WTC11 (cell line): Measurements from ENCODE around the gene CIBAR2.
"Not testable (repeated sequence)": the region's sequence is repeated elsewhere in the genome, so short reads cannot be mapped to it uniquely, and the experiment has no call there.

ENCODE experiments used
- ATF1 ChIP-seq: sonication (generic); formaldehyde crosslinking; IDR thresholded peaks from 2 replicates; pipeline ENCODE4 v1.8.1; 2023; ENCODE audit warnings: mild to moderate bottlenecking, moderate library complexity, missing genetic modification reagents
- ETV6 ChIP-seq: sonication (generic); formaldehyde crosslinking; IDR thresholded peaks from 2 replicates; pipeline ENCODE4 v1.8.1; 2022; ENCODE audit warnings: mild to moderate bottlenecking, missing genetic modification reagents
- FOXP1 ChIP-seq: sonication (generic); formaldehyde crosslinking; IDR thresholded peaks from 2 replicates; pipeline ENCODE4 v1.8.0; 2022; ENCODE audit warnings: missing genetic modification reagents, mild to moderate bottlenecking, moderate library complexity, borderline replicate concordance
- GABPB1 ChIP-seq: sonication (generic); formaldehyde crosslinking; IDR thresholded peaks from 2 replicates; pipeline ENCODE4 v1.8.1; 2023; ENCODE audit warnings: mild to moderate bottlenecking, missing genetic modification reagents
- JUN ChIP-seq: sonication (generic); formaldehyde crosslinking; IDR thresholded peaks from 2 replicates; pipeline ENCODE4 v1.8.0; 2023; ENCODE audit warnings: mild to moderate bottlenecking, missing genetic modification reagents
- NR3C1 ChIP-seq: sonication (generic); formaldehyde crosslinking; conservative IDR thresholded peaks from 2 replicates; pipeline ENCODE4 v1.8.1; 2023; ENCODE audit warnings: low read depth, mild to moderate bottlenecking, missing genetic modification reagents
- TEAD4 ChIP-seq: sonication (generic); formaldehyde crosslinking; IDR thresholded peaks from 2 replicates; pipeline ENCODE4 v1.8.0; 2022; ENCODE audit warnings: mild to moderate bottlenecking, missing genetic modification reagents
- TP53 ChIP-seq: sonication (generic); formaldehyde crosslinking; IDR thresholded peaks from 2 replicates; pipeline ENCODE4 v1.8.1; 2023; ENCODE audit warnings: mild to moderate bottlenecking, missing genetic modification reagents
- USF2 ChIP-seq: sonication (generic); formaldehyde crosslinking; IDR thresholded peaks from 2 replicates; pipeline ENCODE4 v1.8.1; 2023; ENCODE audit warnings: mild to moderate bottlenecking, missing genetic modification reagents, moderate library complexity
- ZNF423 ChIP-seq: fragments of 250-450 bp; sonication (Bioruptor Pico); IDR thresholded peaks from 2 replicates; pipeline ENCODE4 v2.1.2; 2022; ENCODE audit warnings: mild to moderate bottlenecking, moderate library complexity
- TF ChIP-seq, protein P1 (sequence below): sonication (generic); formaldehyde crosslinking; IDR thresholded peaks from 2 replicates; pipeline ENCODE4 v1.8.0; 2023; ENCODE audit warnings: mild to moderate bottlenecking, missing genetic modification reagents
- TF ChIP-seq, protein P2 (sequence below): fragments of 200-600 bp; IDR thresholded peaks from 2 replicates; pipeline ENCODE4 v1.8.0; 2022; ENCODE audit warnings: antibody characterized with exemption

DNA sequence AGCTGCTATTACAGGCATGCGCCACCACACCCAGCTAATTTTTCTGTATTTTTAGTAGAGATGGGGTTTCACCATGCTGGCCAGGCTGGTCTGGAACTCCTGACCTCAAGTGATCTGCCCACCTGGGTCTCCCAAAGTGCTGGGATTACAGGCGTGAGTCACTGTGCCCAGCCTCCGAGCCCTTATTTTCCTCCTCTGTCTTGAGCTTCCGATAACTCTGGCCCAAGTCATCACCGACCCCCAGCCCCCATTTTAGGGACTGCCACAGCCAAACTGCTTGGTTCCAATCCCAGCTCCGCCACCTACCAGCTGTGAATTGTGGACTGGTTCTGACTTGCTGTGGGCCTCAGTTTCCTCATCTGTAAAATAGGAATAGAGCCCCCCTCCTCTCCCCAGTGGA lies 11.2 kb upstream of the CIBAR2 start:
- TF ChIP-seq, protein P1, sequence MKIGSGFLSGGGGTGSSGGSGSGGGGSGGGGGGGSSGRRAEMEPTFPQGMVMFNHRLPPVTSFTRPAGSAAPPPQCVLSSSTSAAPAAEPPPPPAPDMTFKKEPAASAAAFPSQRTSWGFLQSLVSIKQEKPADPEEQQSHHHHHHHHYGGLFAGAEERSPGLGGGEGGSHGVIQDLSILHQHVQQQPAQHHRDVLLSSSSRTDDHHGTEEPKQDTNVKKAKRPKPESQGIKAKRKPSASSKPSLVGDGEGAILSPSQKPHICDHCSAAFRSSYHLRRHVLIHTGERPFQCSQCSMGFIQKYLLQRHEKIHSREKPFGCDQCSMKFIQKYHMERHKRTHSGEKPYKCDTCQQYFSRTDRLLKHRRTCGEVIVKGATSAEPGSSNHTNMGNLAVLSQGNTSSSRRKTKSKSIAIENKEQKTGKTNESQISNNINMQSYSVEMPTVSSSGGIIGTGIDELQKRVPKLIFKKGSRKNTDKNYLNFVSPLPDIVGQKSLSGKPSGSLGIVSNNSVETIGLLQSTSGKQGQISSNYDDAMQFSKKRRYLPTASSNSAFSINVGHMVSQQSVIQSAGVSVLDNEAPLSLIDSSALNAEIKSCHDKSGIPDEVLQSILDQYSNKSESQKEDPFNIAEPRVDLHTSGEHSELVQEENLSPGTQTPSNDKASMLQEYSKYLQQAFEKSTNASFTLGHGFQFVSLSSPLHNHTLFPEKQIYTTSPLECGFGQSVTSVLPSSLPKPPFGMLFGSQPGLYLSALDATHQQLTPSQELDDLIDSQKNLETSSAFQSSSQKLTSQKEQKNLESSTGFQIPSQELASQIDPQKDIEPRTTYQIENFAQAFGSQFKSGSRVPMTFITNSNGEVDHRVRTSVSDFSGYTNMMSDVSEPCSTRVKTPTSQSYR (CRISPR knock-in tag), result not testable (repeated sequence)
- TF ChIP-seq ZNF423 (CRISPR knock-in tag); ETV6 (CRISPR knock-in tag); GABPB1 (CRISPR knock-in tag); TP53 (CRISPR knock-in tag); TEAD4; USF2 (CRISPR knock-in tag); ATF1; FOXP1 (CRISPR knock-in tag); NR3C1 (CRISPR knock-in tag); JUN (CRISPR knock-in tag): not testable (repeated sequence)
- TF ChIP-seq, protein P2, sequence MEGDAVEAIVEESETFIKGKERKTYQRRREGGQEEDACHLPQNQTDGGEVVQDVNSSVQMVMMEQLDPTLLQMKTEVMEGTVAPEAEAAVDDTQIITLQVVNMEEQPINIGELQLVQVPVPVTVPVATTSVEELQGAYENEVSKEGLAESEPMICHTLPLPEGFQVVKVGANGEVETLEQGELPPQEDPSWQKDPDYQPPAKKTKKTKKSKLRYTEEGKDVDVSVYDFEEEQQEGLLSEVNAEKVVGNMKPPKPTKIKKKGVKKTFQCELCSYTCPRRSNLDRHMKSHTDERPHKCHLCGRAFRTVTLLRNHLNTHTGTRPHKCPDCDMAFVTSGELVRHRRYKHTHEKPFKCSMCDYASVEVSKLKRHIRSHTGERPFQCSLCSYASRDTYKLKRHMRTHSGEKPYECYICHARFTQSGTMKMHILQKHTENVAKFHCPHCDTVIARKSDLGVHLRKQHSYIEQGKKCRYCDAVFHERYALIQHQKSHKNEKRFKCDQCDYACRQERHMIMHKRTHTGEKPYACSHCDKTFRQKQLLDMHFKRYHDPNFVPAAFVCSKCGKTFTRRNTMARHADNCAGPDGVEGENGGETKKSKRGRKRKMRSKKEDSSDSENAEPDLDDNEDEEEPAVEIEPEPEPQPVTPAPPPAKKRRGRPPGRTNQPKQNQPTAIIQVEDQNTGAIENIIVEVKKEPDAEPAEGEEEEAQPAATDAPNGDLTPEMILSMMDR, result not testable (repeated sequence)
